Right hindlimb (tissue), 1 donor: ENCODE data around the gene LHFPL3.
A peak's percentile ranks its signal among the peaks of the same experiment; 100 is the strongest.

Experiments
- DNase-seq: peaks from one replicate; pipeline ENCODE4 v3.0.0-alpha.2; 2018

LHFPL3 gene

GRCh38 chr7:104857458-104858425, 529.3 kb downstream of the LHFPL3 start:
- no peak for DNase-seq

DNA sequence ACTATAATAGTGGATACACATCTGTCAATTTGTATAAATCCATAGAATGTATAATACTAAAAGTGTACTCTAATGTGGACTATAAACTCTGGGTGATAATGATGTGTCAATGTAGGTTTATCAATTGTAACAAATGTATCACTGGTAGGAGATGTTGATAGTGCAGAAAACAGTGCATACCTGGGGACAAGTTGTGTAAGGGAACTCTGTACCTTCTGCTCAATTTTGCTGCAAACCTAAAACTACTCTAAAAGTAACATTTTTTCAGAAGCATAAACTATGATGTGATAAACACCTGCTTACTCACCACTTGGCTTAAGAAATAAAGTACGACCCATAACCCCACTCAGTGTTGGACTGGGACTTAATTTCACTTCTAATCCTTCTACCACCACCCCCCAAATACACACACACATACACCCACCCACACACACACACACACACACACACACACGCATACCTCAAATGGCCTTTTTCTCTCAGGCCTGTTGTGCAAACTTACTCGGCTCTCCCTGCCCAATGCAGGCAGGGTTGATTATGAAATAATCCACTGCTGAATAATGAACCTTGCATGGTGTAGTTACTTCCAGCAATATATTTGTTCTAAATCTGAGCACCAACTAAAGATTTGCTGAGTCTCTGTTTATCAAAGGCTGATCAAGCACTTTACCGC, 531.5 kb downstream of the LHFPL3 start:
- no peak for DNase-seq

- DNase-seq: no peak
Observed at GRCh38 chr7:104861729-104862390, 533.5 kb downstream of the LHFPL3 start.

GRCh38 chr7:104862719-104863118, 534.3 kb downstream of the LHFPL3 start:
- DNase-seq: no peak

DNA sequence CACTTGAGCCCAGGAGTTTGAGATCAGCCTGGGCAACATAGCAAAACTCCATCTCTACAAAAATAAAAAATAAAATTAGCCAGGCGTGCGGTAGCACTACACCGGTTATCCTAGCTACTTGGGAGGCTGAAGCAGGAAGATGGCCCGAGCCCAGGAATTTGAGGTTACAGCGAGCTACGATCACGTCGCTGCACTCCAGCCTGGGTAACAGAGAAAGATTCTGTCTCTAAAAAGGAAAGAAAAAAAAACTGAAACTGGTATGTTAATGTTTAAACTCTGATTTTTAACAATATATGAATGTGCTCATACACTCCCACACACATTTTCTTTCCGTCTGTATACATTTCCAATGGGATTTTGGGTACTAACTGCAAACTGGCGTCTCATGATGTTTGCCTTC, 545.0 kb downstream of the LHFPL3 start:
- no peak for DNase-seq

DNA sequence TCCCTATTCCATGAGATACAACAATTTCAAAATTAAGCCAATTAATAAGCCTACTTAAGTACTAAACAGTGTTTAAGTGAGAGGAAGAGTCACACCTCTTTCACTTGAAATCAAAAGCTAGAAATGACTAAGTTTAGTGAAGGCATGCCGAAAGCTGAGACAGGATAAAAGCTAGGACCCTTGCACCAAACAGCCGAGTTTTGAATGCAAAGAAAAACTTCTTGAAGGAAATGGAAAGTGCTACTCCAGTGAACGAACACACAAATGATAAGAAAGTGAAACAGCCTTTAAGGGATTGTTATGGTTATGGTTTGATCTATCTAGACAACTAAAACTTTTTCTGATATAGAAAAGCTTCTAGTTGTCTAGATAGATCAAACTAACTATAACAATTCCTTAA, 550.2 kb downstream of the LHFPL3 start:
- DNase-seq: no peak

GRCh38 chr7:104883248-104883717, 554.9 kb downstream of the LHFPL3 start:
- no peak for DNase-seq

GRCh38 chr7:104883718-104884452, 555.5 kb downstream of the LHFPL3 start:
- peak; percentile 85 for DNase-seq

GRCh38 chr7:104886651-104887050, 558.2 kb downstream of the LHFPL3 start:
- DNase-seq: no peak

DNA sequence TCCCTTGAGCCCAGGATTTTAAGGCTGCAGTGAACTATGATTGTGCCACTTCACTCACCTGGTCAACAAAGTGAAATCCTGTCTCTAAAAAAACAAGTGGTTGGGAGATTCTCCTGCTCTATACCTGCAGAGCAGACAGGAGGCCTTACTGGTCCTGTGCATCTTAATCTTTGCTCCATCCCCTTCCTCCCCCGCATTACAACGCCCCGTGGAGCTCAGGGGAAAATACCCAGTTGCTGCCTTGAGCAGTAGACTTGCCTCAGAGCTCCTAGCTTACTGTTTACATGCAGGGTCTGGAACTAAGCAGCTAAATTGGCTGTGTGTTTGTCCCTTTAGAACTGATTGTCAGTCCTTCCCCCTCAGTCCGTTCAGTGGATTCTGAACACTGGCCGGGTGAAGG, 561.8 kb downstream of the LHFPL3 start:
- DNase-seq: no peak

GRCh38 chr7:104891949-104892348, 563.5 kb downstream of the LHFPL3 start:
- no peak for DNase-seq

DNA sequence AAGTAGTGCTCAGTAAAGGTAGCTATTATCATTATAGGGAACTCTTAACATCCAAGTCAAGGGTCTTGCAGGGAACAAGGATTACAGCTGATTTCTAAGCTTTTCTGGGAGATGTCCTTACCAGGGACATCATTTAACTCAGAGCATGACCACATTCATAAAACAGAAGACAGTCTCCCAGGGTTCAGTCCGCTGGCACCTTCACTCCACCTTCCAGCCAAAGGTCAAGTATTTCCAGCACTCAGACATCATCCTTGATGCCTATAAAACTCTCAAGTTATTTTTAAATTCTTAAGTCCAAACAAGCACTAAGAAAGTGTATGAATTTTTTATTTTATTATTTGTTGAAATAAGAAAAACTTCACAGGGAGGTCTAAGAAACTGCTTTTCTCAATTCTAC, 565.9 kb downstream of the LHFPL3 start:
- DNase-seq: no peak

DNA sequence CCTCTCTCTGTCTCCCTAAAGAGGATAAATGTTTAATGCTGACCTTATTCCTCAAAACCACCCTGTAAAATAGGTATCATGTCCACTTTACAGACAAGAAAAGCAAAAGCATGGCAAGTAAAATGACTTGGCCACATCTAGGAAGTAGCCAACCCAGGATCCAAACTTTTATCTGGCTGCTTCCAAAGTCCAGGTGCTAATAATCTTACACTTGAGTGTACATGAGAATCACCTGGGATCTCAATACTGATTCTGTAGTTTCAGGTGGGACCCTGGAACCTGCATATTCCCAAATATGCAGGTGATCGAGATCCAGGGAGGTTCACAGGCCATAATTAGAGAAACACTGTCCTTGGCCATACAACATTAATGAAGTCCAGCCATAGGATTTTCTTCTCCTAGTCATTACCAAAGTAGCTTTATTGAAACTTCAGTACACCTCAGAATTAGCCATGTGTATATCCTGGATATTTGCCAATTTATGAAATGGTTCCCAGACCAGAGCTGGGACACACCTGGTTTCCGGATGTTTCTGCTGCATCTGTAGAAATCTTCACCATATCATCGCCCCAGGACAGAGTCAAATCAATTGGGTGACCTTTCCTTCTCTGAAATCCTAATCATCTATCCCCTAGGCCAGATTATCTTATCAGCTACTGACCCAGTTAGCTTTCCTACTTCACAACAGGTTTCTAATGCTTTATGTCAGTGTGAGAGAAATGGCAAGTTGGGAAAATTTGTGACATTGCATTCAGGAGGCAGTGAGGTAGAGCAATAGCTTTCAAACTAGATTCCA, 566.5 kb downstream of the LHFPL3 start:
- no peak for DNase-seq

- DNase-seq: no peak
Observed at GRCh38 chr7:104895522-104896236, 567.3 kb downstream of the LHFPL3 start.

- no peak for DNase-seq
Observed at GRCh38 chr7:104898434-104898833, 570.0 kb downstream of the LHFPL3 start.

GRCh38 chr7:104900525-104901239, 572.3 kb downstream of the LHFPL3 start:
- no peak for DNase-seq

DNA sequence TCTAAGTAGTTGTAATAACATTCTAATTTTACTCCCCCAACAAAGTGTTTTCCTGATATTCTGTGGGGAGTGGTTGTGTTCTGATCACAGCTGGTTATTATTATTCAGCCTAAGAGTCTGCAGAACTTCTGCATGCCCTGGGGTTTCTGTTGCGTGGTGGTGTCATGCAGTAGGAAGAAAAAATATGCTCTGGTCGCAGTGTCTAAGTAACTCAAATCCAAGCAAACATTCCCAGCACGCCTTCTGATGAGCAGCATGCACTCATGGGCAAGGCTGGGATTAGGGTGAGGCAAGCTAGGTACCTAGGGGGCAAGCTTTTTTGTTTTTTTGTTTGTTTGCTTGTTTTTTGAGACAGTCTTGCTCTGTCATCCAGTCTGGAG, 572.8 kb downstream of the LHFPL3 start:
- no peak for DNase-seq

GRCh38 chr7:104902183-104902582, 573.8 kb downstream of the LHFPL3 start:
- DNase-seq: no peak

GRCh38 chr7:104903044-104903443, 574.6 kb downstream of the LHFPL3 start:
- DNase-seq: no peak

DNA sequence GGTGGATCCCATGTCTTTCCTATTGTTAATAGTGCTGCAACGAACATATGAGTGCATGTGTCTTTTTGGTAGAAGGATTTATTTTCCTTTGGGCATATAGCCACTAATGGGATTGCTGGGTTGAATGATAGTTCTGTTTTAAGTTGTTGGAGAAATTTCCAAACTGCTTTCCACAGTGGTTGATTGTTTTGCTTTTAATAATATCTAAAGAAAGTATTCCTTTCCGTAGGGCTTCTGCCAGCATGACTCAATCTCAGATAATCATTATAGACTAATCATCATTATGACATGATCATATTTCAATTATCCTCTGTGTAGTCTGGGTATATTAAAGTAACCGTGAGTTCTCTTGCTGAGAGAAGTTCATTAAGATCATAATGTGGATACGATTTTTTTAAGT, 575.4 kb downstream of the LHFPL3 start:
- no peak for DNase-seq

DNA sequence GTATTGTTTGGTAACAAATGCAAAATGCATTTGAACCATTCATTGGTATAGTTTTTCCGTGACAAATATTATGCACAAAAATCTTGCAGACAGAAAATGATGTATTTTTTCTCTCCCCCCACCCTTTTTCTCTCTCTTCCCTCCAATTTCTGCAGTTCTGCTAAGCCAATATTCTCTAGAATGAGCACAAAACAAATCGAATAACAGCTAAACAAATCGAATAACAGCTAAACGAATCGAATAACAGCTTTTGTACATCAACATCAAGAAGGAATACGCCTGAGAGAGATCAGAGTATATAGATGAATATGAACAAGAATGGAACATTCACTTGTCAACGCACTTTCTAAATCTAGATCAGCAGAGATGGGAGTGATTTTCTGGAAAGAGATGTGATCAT, 577.6 kb downstream of the LHFPL3 start:
- DNase-seq: no peak
